Loucy (cell line): Measurements from ENCODE around the gene TIMP1.

Experiments used
- H2AFZ ChIP-seq: fragments of 200-600 bp; sonication (generic); 2 replicates; pipeline ENCODE4 v1.6.0; 2016; ENCODE audit warnings: antibody characterized with exemption, mild to moderate bottlenecking, low read length, moderate library complexity
- H3F3A ChIP-seq: fragments of 200-600 bp; 2 replicates; pipeline ENCODE4 v1.6.0; 2016; ENCODE audit warnings: antibody characterized with exemption, low read depth, mild to moderate bottlenecking
- H3K27me3 ChIP-seq: fragments of 200-600 bp; sonication (generic); 2 replicates; pipeline ENCODE4 v1.6.1; 2014; ENCODE audit warnings: low read length, mild to moderate bottlenecking; ENCODE audit not compliant: insufficient read depth, poor library complexity, severe bottlenecking
- H3K36me3 ChIP-seq: fragments of 200-600 bp; sonication (generic); 2 replicates; pipeline ENCODE4 v1.6.1; 2016; ENCODE audit warnings: low read length; ENCODE audit not compliant: insufficient read depth
- H3K4me1 ChIP-seq: fragments of 200-600 bp; sonication (generic); 2 replicates; pipeline ENCODE4 v1.5.1; 2014; ENCODE audit warnings: low read length, mild to moderate bottlenecking; ENCODE audit not compliant: insufficient read depth, poor library complexity, severe bottlenecking
- H3K4me2 ChIP-seq: fragments of 200-600 bp; sonication (generic); 2 replicates; pipeline ENCODE4 v1.6.0; 2014; ENCODE audit warnings: antibody characterized with exemption, low read length, low read depth, mild to moderate bottlenecking; ENCODE audit not compliant: poor library complexity, severe bottlenecking
- H3K4me3 ChIP-seq: fragments of 200-600 bp; sonication (generic); 2 replicates; pipeline ENCODE4 v1.5.1; 2014; ENCODE audit warnings: low read length, mild to moderate bottlenecking, mixed read lengths; ENCODE audit not compliant: poor library complexity, severe bottlenecking
- H3K79me2 ChIP-seq: fragments of 200-600 bp; sonication (generic); 2 replicates; pipeline ENCODE4 v1.6.1; 2014; ENCODE audit warnings: low read length; ENCODE audit not compliant: insufficient read depth
- H3K9ac ChIP-seq: fragments of 200-600 bp; sonication (generic); 2 replicates; pipeline ENCODE4 v1.6.0; 2014; ENCODE audit warnings: mild to moderate bottlenecking, low read depth, low read length, moderate library complexity; ENCODE audit not compliant: poor library complexity, severe bottlenecking
- H3K9me2 ChIP-seq: fragments of 200-600 bp; sonication (generic); replicated peaks from 2 replicates; pipeline ENCODE4 v1.6.1; 2016; ENCODE audit warnings: low read depth, low read length, mixed read lengths
- H3K9me3 ChIP-seq: fragments of 200-600 bp; sonication (generic); 2 replicates; pipeline ENCODE4 v1.6.1; 2014; ENCODE audit warnings: mild to moderate bottlenecking, antibody characterized with exemption, low read length, low read depth; ENCODE audit not compliant: insufficient read depth
- H4K20me1 ChIP-seq: fragments of 200-600 bp; sonication (generic); 2 replicates; pipeline ENCODE4 v1.6.0; 2014; ENCODE audit warnings: antibody characterized with exemption, low read length, mild to moderate bottlenecking; ENCODE audit not compliant: insufficient read depth, poor library complexity, severe bottlenecking
- EZH2phosphoT487 ChIP-seq: fragments of 200-600 bp; IDR thresholded peaks from 2 replicates; pipeline ENCODE4 v1.6.1; 2018; ENCODE audit warnings: antibody characterized with exemption, mild to moderate bottlenecking, moderate library complexity, borderline replicate concordance
- TF ChIP-seq, protein P1 (sequence below): fragments of 200-600 bp; sonication (generic); conservative IDR thresholded peaks from 2 replicates; pipeline ENCODE4 v1.5.1; 2014; ENCODE audit warnings: mild to moderate bottlenecking, antibody characterized with exemption, low read length

Gene TIMP1

GRCh38 chrX:47618923-47619485, 36.8 kb downstream of the TIMP1 start:
- Histone ChIP-seq H3K4me1 (no peaks in the 10 kb centered on the region), H3K79me2 (no peaks in the 10 kb centered on the region), H3K9me2 (no peaks in the 10 kb centered on the region), H3K9me3 (no peaks in the 10 kb centered on the region), H3K36me3 (no peaks in the 10 kb centered on the region), H2AFZ (no peak overlapping the region), H3K9ac (no peak overlapping the region), H3K4me2 (no peak overlapping the region), H3F3A (no peaks in the 10 kb centered on the region), H4K20me1 (no peaks in the 10 kb centered on the region), H3K4me3 (no peak overlapping the region), H3K27me3 (no peaks in the 10 kb centered on the region)
- no peak for TF ChIP-seq EZH2phosphoT487
- TF ChIP-seq, protein P1, sequence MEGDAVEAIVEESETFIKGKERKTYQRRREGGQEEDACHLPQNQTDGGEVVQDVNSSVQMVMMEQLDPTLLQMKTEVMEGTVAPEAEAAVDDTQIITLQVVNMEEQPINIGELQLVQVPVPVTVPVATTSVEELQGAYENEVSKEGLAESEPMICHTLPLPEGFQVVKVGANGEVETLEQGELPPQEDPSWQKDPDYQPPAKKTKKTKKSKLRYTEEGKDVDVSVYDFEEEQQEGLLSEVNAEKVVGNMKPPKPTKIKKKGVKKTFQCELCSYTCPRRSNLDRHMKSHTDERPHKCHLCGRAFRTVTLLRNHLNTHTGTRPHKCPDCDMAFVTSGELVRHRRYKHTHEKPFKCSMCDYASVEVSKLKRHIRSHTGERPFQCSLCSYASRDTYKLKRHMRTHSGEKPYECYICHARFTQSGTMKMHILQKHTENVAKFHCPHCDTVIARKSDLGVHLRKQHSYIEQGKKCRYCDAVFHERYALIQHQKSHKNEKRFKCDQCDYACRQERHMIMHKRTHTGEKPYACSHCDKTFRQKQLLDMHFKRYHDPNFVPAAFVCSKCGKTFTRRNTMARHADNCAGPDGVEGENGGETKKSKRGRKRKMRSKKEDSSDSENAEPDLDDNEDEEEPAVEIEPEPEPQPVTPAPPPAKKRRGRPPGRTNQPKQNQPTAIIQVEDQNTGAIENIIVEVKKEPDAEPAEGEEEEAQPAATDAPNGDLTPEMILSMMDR: no peak

DNA sequence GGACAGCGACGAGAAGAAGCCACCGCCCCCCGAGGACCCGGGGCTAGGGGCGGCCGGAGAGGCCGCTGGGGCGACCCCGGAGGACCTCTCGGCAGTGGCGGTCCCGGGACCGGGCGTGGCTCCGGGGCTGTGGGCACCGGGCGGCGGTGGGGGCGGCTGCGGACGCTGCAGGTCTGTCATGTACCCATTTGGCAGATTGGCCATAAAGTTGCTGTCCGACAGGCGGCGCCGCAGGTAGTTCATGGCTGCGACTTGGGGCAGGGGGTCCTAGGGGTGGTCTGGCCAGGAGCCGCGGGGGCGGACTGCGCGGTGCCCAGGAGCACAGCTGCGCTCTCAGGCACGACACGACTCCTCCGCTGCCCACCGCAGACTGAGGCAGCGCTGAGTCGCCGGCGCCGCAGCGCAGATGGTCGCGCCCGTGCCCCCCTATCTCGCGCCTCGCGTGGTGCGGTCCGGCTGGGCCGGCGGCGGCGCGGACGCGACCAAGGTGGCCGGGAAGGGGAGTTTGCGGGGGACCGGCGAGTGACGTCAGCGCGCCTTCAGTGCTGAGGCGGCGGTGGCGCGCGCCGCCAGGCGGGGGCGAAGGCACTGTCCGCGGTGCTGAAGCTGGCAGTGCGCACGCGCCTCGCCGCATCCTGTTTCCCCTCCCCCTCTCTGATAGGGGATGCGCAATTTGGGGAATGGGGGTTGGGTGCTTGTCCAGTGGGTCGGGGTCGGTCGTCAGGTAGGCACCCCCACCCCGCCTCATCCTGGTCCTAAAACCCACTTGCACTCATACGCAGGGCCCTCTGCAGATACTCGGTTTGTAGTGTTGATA, 37.5 kb downstream of the TIMP1 start, which contains the start of gene SYN1:
Gene SYN1, minus strand, starts transcription at position 372 of the 817 bp plus-strand sequence. Its CDS starts 129 bp downstream, at position 243.
- Histone ChIP-seq H3K4me1 (no peaks in the 10 kb centered on the region), H3K4me2 (no peak within 1 kb of the TSS), H2AFZ (no peak within 1 kb of the TSS), H3K27me3 (no peaks in the 10 kb centered on the region), H3K9ac (no peak within 1 kb of the TSS), H3K79me2 (no peaks in the 10 kb centered on the region), H4K20me1 (no peaks in the 10 kb centered on the region), H3K9me3 (no peaks in the 10 kb centered on the region), H3K4me3 (no peak within 1 kb of the TSS), H3K9me2 (no peaks in the 10 kb centered on the region), H3K36me3 (no peaks in the 10 kb centered on the region), H3F3A (no peaks in the 10 kb centered on the region)
- no peak for TF ChIP-seq EZH2phosphoT487

DNA sequence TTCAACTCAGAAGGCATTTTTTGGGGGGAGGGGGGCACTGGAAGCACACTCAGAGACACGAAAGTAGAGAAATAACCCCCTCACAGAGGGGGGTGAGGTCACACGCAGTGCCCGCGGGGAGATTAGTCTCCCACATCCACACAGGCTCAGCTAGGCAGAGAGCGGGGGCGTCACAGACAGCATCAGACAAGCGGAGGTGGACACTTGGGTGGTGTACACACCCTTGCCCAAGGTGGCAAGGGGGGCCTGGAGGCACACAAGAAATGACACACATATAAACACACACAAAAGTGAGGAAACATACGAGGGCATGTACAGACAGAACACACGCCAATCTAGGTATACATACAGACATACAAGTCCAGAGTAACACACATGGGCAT, 38.1 kb downstream of the TIMP1 start:
- TF ChIP-seq EZH2phosphoT487: no peak
- TF ChIP-seq, protein P1: no peak
- H4K20me1 ChIP-seq: no peaks in the 10 kb centered on the region
- no peaks in the 10 kb centered on the region for H3K27me3 ChIP-seq
- H3K4me3 ChIP-seq: no peak overlapping the region
- no peaks in the 10 kb centered on the region for H3F3A ChIP-seq
- no peaks in the 10 kb centered on the region for H3K9me2 ChIP-seq
- H3K9me3 ChIP-seq: no peaks in the 10 kb centered on the region
- H2AFZ ChIP-seq: no peak overlapping the region
- no peaks in the 10 kb centered on the region for H3K4me1 ChIP-seq
- H3K4me2 ChIP-seq: no peak overlapping the region
- H3K36me3 ChIP-seq: no peaks in the 10 kb centered on the region
- no peak overlapping the region for H3K9ac ChIP-seq
- H3K79me2 ChIP-seq: no peaks in the 10 kb centered on the region
